Bronchial epithelial cell (primary cell): ENCODE data around the gene HIRA. TPM values are rescaled to one million over a fixed set of nuclear protein-coding genes. Genes with fewer than 3 reads are reported as not detected.
A peak's percentile ranks its signal among the peaks of the same experiment; 100 is the strongest.

Source experiments
- DNase-seq: peaks from one replicate; pipeline ENCODE4 v3.0.0-alpha.2; 2010; ENCODE audit warnings: low read depth
- FAIRE-seq: peaks from 2 replicates; lab custom pipeline; 2011; peaks lifted over from hg19 to GRCh38; lab: Jason Lieb, UNC
- H3K27me3 ChIP-seq: 2 replicates; pipeline ENCODE4 v1.5.1; 2011; ENCODE audit warnings: low read length; ENCODE audit not compliant: control insufficient read depth, insufficient read depth
- H3K36me3 ChIP-seq: 2 replicates; pipeline ENCODE4 v1.5.1; 2011; ENCODE audit warnings: low read length; ENCODE audit not compliant: control insufficient read depth, insufficient read depth
- H3K4me3 ChIP-seq: 2 replicates; pipeline ENCODE4 v1.5.1; 2011; ENCODE audit warnings: mild to moderate bottlenecking, low read depth, low read length, control low read depth
- CTCF ChIP-seq: IDR thresholded peaks from 2 replicates; pipeline ENCODE4 v1.5.1; 2011; ENCODE audit warnings: mild to moderate bottlenecking, moderate library complexity, low read length, control low read depth, inconsistent platforms; ENCODE audit not compliant: insufficient read depth, severe bottlenecking
- total RNA-seq: library from RNA; depleted of rRNA; stranded (reverse); fragments of >200 nt; gene quantifications from 2 replicates; pipeline ENCODE4 v1.2.1, GENCODE V29; 2014

HIRA gene
- total RNA-seq, 1 donor from 2014 or later = 22.4 TPM

GRCh38 chr22:19478045-19478900 is 46.7 kb upstream of the HIRA start:
- peak overlapping the region; percentile 73 for H3K4me3 ChIP-seq
- H3K27me3 ChIP-seq = no peaks in the 10 kb centered on the region
- DNase-seq (no peak), FAIRE-seq (no peak)
- peaks cover 7% of the 10 kb centered on the region for H3K36me3 ChIP-seq
- no peak for TF ChIP-seq CTCF

- no peak for DNase-seq
- no peak for TF ChIP-seq CTCF
- Histone ChIP-seq H3K4me3 (peak overlapping the region; percentile 73), H3K36me3 (peaks cover 13% of the 10 kb centered on the region), H3K27me3 (no peaks in the 10 kb centered on the region)
- no peak for FAIRE-seq
Measured at GRCh38 chr22:19477321-19478044, 46.0 kb upstream of the HIRA start.

- no peaks in the 10 kb centered on the region for H3K27me3 ChIP-seq
- FAIRE-seq (no peak), DNase-seq (no peak)
- H3K4me3 ChIP-seq = no peak overlapping the region
- peaks cover 22% of the 10 kb centered on the region for H3K36me3 ChIP-seq
- no peak for TF ChIP-seq CTCF
Measured at GRCh38 chr22:19476023-19476422, 44.5 kb upstream of the HIRA start.

- Histone ChIP-seq H3K4me3 (no peak overlapping the region), H3K36me3 (peaks cover 38% of the 10 kb centered on the region), H3K27me3 (no peaks in the 10 kb centered on the region)
- no peak for FAIRE-seq
- DNase-seq = no peak
- TF ChIP-seq CTCF = peak; percentile 8
Measured at GRCh38 chr22:19473578-19473977, 42.0 kb upstream of the HIRA start.

GRCh38 chr22:19472233-19472632 is 40.7 kb upstream of the HIRA start:
- Histone ChIP-seq H3K36me3 (peaks cover 46% of the 10 kb centered on the region), H3K27me3 (no peaks in the 10 kb centered on the region), H3K4me3 (no peak overlapping the region)
- no peak for FAIRE-seq
- DNase-seq = no peak
- TF ChIP-seq CTCF = no peak
